H9 (cell line): ENCODE data around the gene MYO1D. TPM values are rescaled to one million over a fixed set of nuclear protein-coding genes. Genes with fewer than 3 reads are reported as not detected.

Experiments used
- DNase-seq: peaks from one replicate; pipeline ENCODE4 v3.0.0-alpha.2; 2017
- H2AFZ ChIP-seq: one replicate; pipeline ENCODE4 v1.6.1; 2013; ENCODE audit warnings: mild to moderate bottlenecking, low read length, control low read depth, moderate library complexity
- H2AK5ac ChIP-seq: 2 replicates; pipeline ENCODE4 v1.6.1; 2013; ENCODE audit warnings: low read length, control low read depth, mixed read lengths; ENCODE audit not compliant: insufficient read length
- H2BK120ac ChIP-seq: one replicate; pipeline ENCODE4 v1.6.1; 2013; ENCODE audit warnings: low read depth, mild to moderate bottlenecking, low read length, control low read depth, inconsistent platforms; ENCODE audit not compliant: poor library complexity, severe bottlenecking
- H2BK12ac ChIP-seq: 2 replicates; pipeline ENCODE4 v1.6.1; 2013; ENCODE audit warnings: low read length, control low read depth, mixed read lengths, low read depth; ENCODE audit not compliant: insufficient read length
- H2BK15ac ChIP-seq: 2 replicates; pipeline ENCODE4 v1.6.1; 2013; ENCODE audit warnings: low read depth, low read length, control low read depth
- H2BK20ac ChIP-seq: one replicate; pipeline ENCODE4 v1.6.1; 2013; ENCODE audit warnings: low read depth, mild to moderate bottlenecking, low read length, control low read depth, inconsistent platforms; ENCODE audit not compliant: poor library complexity, severe bottlenecking
- H2BK5ac ChIP-seq: 2 replicates; pipeline ENCODE4 v1.6.1; 2013; ENCODE audit warnings: low read length, control low read depth, mixed read lengths; ENCODE audit not compliant: insufficient read length
- H3K14ac ChIP-seq: 2 replicates; pipeline ENCODE4 v1.6.1; 2013; ENCODE audit warnings: low read length, control low read depth; ENCODE audit not compliant: insufficient read depth
- H3K18ac ChIP-seq: 2 replicates; pipeline ENCODE4 v1.6.1; 2013; ENCODE audit warnings: low read depth, mild to moderate bottlenecking, mixed read lengths, low read length, control low read depth; ENCODE audit not compliant: insufficient read length
- H3K23ac ChIP-seq: 2 replicates; pipeline ENCODE4 v1.6.1; 2013; ENCODE audit warnings: low read length, control low read depth, mixed read lengths, low read depth; ENCODE audit not compliant: insufficient read length
- H3K23me2 ChIP-seq: 2 replicates; pipeline ENCODE4 v1.6.1; 2013; ENCODE audit warnings: low read depth, mild to moderate bottlenecking, mixed read lengths, low read length, control low read depth; ENCODE audit not compliant: insufficient read length, poor library complexity, severe bottlenecking
- H3K27ac ChIP-seq: 2 replicates; pipeline ENCODE4 v1.5.1; 2013; ENCODE audit warnings: low read length, control low read depth, mixed read lengths, low read depth; ENCODE audit not compliant: insufficient read length
- H3K27me3 ChIP-seq: 2 replicates; pipeline ENCODE4 v1.6.1; 2013; ENCODE audit warnings: low read length, control low read depth, inconsistent platforms; ENCODE audit not compliant: insufficient read depth
- H3K4ac ChIP-seq: 2 replicates; pipeline ENCODE4 v1.6.1; 2013; ENCODE audit warnings: low read depth, mild to moderate bottlenecking, control low read depth, inconsistent platforms, low read length, moderate library complexity
- H3K4me1 ChIP-seq: 2 replicates; pipeline ENCODE4 v1.6.1; 2013; ENCODE audit warnings: low read length, control low read depth, inconsistent platforms; ENCODE audit not compliant: insufficient read depth
- H3K4me2 ChIP-seq: 2 replicates; pipeline ENCODE4 v1.6.1; 2013; ENCODE audit warnings: low read length, control low read depth, mixed read lengths; ENCODE audit not compliant: insufficient read length, insufficient read depth
- H3K56ac ChIP-seq: 2 replicates; pipeline ENCODE4 v1.6.1; 2013; ENCODE audit warnings: low read depth, mild to moderate bottlenecking, mixed read lengths, low read length, control low read depth; ENCODE audit not compliant: insufficient read length
- H3K79me1 ChIP-seq: 2 replicates; pipeline ENCODE4 v1.6.1; 2013; ENCODE audit warnings: low read depth, mild to moderate bottlenecking, moderate library complexity, low read length, control low read depth, inconsistent platforms; ENCODE audit not compliant: insufficient read depth, poor library complexity, severe bottlenecking
- H3K79me2 ChIP-seq: 2 replicates; pipeline ENCODE4 v1.6.1; 2013; ENCODE audit warnings: low read length, control low read depth, inconsistent platforms; ENCODE audit not compliant: insufficient read depth
- H3K9ac ChIP-seq: 2 replicates; pipeline ENCODE4 v1.6.1; 2013; ENCODE audit warnings: low read length, control low read depth, mixed read lengths; ENCODE audit not compliant: insufficient read length; ENCODE audit errors: extremely low read depth
- H3K9me3 ChIP-seq: one replicate; pipeline ENCODE4 v1.6.1; 2013; ENCODE audit warnings: low read depth, low read length, inconsistent platforms; ENCODE audit not compliant: control insufficient read depth
- H3T11ph ChIP-seq: one replicate; pipeline ENCODE4 v1.6.1; 2013; ENCODE audit warnings: mild to moderate bottlenecking, low read length, control low read depth, inconsistent platforms
- H4K20me1 ChIP-seq: one replicate; pipeline ENCODE4 v1.6.1; 2013; ENCODE audit not compliant: control insufficient read depth, insufficient read length, insufficient read depth
- H4K5ac ChIP-seq: 2 replicates; pipeline ENCODE4 v1.6.1; 2013; ENCODE audit warnings: low read depth, mild to moderate bottlenecking, mixed read lengths, low read length, control low read depth; ENCODE audit not compliant: insufficient read length
- H4K8ac ChIP-seq: replicated peaks from 2 replicates; pipeline ENCODE4 v1.6.1; 2013; ENCODE audit warnings: low read length, control low read depth, mixed read lengths, low read depth; ENCODE audit not compliant: insufficient read length
- H4K91ac ChIP-seq: 2 replicates; pipeline ENCODE4 v1.6.1; 2013; ENCODE audit warnings: low read depth, mild to moderate bottlenecking, moderate library complexity, mixed read lengths, low read length, control low read depth; ENCODE audit not compliant: insufficient read length
- H3K27ac Mint-ChIP-seq, 3 experiments: 2 replicates in 2 of 3; 3 replicates in 1 of 3; pipeline ENCODE4 v1.8.0; 2020 to 2021; ENCODE audit warnings: mixed read lengths in 3 of 3, mild to moderate bottlenecking in 1 of 3, moderate library complexity in 1 of 3
- H3K27me3 Mint-ChIP-seq: 2 replicates; pipeline ENCODE4 v1.8.0; 2021; ENCODE audit warnings: low read depth, mild to moderate bottlenecking, moderate library complexity, mixed read lengths
- H3K36me3 Mint-ChIP-seq, 3 experiments: 2 replicates in 2 of 3; 3 replicates in 1 of 3; pipeline ENCODE4 v1.8.0; 2020 to 2021; ENCODE audit warnings: low read depth in 3 of 3, mixed read lengths in 3 of 3; ENCODE audit not compliant: insufficient read depth in 1 of 3
- H3K4me1 Mint-ChIP-seq, 2 experiments: 2 replicates each; pipeline ENCODE4 v1.8.0; 2020; ENCODE audit warnings: mixed read lengths in 2 of 2
- H3K4me3 Mint-ChIP-seq, 2 experiments: 2 replicates in 1 of 2; 3 replicates in 1 of 2; pipeline ENCODE4 v1.8.0; 2020 to 2021; ENCODE audit warnings: mild to moderate bottlenecking in 2 of 2, mixed read lengths in 2 of 2, moderate library complexity in 1 of 2
- H3K9me3 Mint-ChIP-seq, 2 experiments: 2 replicates in 1 of 2; 3 replicates in 1 of 2; pipeline ENCODE4 v1.8.0; 2020; ENCODE audit warnings: mild to moderate bottlenecking in 2 of 2, mixed read lengths in 2 of 2, moderate library complexity in 1 of 2
- CTCF ChIP-seq: fragments of 200-600 bp; sonication (generic); conservative IDR thresholded peaks from 3 replicates; pipeline ENCODE4 v1.8.0; 2021; ENCODE audit warnings: antibody characterized with exemption, mild to moderate bottlenecking
- WGBS: extraction: QIAGEN DNeasy Blood & Tissue Kit; methylation state at CpG from one replicate; pipeline ENCODE4 v1.1.7; 2013; ENCODE audit warnings: missing lambda C conversion rate, low lambda C conversion rate, mixed read lengths; ENCODE audit not compliant: insufficient read length; ENCODE audit errors: extremely low coverage; 5-methylcytosine and 5-hydroxymethylcytosine counted together
- total RNA-seq: library from RNA; stranded (reverse); gene quantifications from 2 replicates; pipeline ENCODE4 v1.2.1, GENCODE V29; 2021

The MYO1D gene
- total RNA-seq, 1 experiment from 2014 or later: 19.0 TPM

GRCh38 chr17:32723310-32723955 lies 153.5 kb downstream of the MYO1D start:
- H3K27ac Mint-ChIP-seq: no peak overlapping the region
- no peak overlapping the region for H2BK12ac ChIP-seq
- no peak overlapping the region for H2AFZ ChIP-seq
- H3K14ac ChIP-seq: no peak overlapping the region
- H3K4me1 Mint-ChIP-seq: no peaks in the 10 kb centered on the region
- H4K91ac ChIP-seq: no peak overlapping the region
- H3K79me1 ChIP-seq: no peaks in the 10 kb centered on the region
- peaks cover 11 to 22% (median 20%) of the 10 kb centered on the region in 3 experiments; a peak in 6 of 7 replicates for H3K36me3 Mint-ChIP-seq
- H2AK5ac ChIP-seq: no peak overlapping the region
- no peak overlapping the region for H4K5ac ChIP-seq
- no peak overlapping the region for H3K9ac ChIP-seq
- H4K20me1 ChIP-seq: no peaks in the 10 kb centered on the region
- H3T11ph ChIP-seq: no peak overlapping the region
- no peak overlapping the region for H2BK15ac ChIP-seq
- H3K23me2 ChIP-seq: no peaks in the 10 kb centered on the region
- H2BK5ac ChIP-seq: no peak overlapping the region
- TF ChIP-seq CTCF: no peak
- H3K27me3 ChIP-seq: no peaks in the 10 kb centered on the region
- peaks cover 8 to 10% of the 10 kb centered on the region in 2 experiments for H3K9me3 Mint-ChIP-seq
- no CpG with 5 or more reads among the region's 5 CpGs for WGBS
- H3K4me3 Mint-ChIP-seq: no peak overlapping the region
- H3K27ac ChIP-seq: no peak overlapping the region
- no peaks in the 10 kb centered on the region for H3K4me1 ChIP-seq
- DNase-seq: no peak
- no peaks in the 10 kb centered on the region for H3K9me3 ChIP-seq
- H3K27me3 Mint-ChIP-seq: no peaks in the 10 kb centered on the region
- no peak overlapping the region for H3K18ac ChIP-seq
- H3K4ac ChIP-seq: no peak overlapping the region
- H2BK120ac ChIP-seq: no peak overlapping the region
- no peak overlapping the region for H3K56ac ChIP-seq
- no peak overlapping the region for H3K23ac ChIP-seq
- H2BK20ac ChIP-seq: no peak overlapping the region
- H4K8ac ChIP-seq: no peak overlapping the region
- H3K79me2 ChIP-seq: no peaks in the 10 kb centered on the region
- H3K4me2 ChIP-seq: no peak overlapping the region
